GM10847 (cell line): ENCODE data around the gene KAZALD1.

ENCODE experiments used
- POLR2A ChIP-seq: IDR thresholded peaks from 2 replicates; pipeline ENCODE4 v1.6.1; 2011; ENCODE audit not compliant: insufficient read length; ENCODE audit errors: extremely low read depth

The KAZALD1 gene

DNA sequence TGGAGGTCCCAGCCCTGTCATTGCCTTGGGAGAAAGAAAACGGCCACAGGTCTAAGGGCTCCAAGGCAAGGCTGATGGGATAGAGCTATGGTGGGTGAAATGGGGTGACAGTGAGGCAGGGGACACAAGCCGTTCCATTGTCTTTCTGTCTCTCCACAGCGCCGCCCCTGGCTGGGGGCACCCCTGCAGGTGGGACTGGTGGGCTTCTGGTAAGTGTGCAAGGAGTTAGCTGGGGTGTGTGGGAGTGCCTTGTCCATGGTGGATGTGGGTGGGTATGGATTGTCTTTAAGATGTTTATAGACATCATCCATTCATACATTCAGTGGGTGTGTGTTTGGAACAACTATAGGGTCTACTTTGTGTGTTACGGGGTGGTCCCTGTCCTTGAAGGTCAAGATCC is 23.3 kb upstream of the KAZALD1 start:
- TF ChIP-seq POLR2A: no peak

DNA sequence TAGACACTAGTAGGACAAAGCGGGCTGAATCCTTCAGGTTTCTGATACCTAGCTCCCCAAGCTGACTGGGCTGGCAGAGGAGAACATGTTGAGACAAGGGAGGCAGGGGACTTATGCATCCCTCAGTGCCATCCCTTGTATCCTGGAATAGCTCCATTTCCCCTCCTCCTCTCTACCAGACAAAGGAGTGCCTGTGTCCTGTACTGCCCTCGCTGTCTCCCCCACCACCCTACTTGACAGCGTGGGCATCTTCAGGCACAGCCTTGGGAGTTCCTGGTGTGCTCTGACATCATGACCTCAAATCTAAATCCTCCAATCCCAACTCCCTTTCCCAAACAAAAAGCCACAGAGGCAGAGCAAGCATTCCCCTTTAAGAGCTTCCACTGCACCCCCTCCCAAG is 21.7 kb upstream of the KAZALD1 start:
- TF ChIP-seq POLR2A: no peak

DNA sequence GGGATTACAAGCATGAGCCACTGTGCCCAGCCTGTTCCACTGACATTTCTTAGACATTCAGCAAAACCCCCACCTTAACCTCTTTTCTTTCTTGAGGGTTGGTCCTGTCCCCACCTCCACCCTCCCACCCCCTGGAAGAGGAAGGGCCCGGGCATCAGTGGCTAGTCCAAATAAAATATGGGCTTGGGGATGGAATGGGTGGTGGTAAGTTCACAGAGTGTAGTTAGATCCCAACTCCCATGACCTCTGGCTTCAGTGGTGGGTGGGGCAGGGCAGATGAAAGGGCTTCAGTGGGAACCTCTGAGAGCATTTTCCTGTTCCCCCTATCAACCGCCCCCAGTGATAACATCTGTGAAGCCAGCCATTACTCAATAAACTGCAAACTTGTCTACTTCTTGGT is 20.9 kb upstream of the KAZALD1 start:
- no peak for TF ChIP-seq POLR2A

DNA sequence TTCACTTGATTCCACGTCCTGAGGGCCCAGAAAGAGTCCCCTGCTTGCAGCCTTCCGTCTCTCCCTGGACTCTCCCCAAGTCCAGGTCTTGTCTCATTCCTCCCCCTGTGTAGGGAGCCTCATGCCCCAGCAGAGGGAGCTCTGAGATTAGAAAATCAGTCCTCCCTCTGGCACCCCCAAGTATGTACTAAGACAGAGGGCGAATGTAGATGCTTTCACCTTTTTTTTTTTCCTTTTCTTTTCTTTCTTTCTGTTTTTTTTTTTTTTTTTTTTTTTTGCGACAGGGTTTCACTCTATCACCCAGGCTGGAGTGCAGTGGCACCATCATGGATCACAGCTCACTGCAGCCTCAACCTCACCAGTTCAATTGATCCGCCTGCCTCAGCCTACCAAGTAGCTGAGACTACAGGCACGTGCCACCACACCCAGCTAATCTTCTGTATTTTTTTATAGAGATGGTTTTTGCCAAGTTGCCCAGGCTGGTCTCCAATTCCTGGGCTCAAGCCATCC is 20.5 kb upstream of the KAZALD1 start:
- TF ChIP-seq POLR2A: no peak

DNA sequence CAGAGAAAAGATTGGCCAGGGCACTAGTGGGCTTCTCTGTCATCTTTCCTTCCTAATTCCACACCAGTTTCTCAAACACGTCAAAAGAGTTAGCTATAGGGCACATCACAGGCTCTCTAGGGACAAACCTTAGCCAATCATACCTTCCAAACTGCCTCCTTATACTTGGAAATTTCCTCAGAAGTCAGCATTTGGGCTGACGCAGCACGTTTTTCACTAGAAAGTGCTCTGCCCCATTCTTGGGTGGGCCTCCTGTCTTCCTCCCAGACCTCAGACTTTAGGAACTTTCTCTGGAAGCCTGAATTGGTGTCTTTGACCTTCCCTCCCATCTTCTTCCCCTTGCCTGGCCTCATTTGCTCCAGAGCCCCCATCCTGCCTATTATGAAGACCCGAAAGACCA is 19.7 kb upstream of the KAZALD1 start:
- TF ChIP-seq POLR2A: no peak

DNA sequence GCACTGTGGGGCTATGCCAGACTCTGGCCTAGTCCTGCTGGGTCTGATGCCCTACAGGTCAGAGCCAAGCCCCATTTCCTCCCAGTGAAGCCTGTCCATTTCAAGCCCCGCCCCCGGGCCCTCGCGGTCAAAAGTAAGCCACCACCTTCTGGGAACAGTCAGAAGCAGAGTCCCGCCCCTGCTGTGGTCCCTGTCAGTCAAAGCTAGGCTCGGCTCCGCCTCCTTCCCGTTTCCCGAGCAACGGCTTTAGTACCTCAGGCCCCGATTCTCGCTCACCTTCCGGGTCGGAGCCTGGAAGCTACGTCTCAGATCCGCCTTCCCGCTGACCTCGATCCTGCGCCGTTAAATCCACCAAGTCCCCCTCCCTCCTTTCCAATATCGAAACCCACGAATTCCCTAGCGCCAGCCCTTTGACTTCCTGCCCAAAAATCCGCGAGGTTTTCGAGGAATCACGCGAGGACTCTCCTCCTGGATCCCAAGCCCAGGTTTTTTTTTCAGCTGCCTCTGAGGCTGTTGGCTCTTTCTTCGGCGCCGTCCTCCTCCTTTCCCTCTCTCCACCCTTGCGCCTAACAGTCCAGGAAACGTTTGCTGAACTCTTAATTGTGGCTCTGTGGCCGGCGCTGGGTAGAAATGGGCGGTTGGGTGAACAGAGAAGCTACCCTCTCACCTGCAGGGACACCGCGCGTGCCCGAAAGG is 19.0 kb upstream of the KAZALD1 start:
- peak; percentile 64 for TF ChIP-seq POLR2A

DNA sequence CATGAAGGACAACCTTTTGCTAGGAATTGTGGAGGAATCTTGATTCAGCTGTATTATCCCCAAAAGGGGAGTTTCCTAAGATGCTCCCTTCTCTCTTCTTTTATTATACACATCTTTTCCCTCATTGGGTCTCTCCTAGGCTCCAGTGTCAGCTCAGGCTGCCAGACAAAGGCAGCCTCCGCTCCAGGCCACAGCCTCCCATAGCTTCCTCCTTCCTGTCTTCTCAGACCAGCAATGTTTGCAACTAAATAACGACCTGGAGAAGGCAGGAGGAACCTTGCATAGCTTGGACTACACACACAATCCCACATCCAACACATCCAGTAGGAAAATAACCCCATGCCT is 18.5 kb upstream of the KAZALD1 start:
- no peak for TF ChIP-seq POLR2A

DNA sequence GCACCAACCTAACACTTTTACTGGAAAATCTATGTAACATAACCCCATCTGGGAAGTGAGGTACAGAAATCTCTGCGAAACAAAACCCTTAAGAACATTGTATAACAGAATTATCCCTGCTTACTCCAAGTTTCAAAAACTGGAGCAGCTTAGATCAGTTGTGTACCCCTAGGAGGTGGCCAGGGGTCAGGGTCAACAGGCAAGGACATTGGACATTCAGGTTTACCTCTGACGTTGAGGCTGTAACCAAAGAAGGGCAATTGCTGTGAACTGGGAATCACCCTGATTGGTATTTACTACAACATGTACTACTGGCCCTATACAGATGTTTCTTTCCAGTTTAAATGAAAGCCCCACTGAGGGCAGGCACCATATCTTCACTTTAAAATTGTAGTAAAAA is 17.7 kb upstream of the KAZALD1 start:
- TF ChIP-seq POLR2A: no peak

DNA sequence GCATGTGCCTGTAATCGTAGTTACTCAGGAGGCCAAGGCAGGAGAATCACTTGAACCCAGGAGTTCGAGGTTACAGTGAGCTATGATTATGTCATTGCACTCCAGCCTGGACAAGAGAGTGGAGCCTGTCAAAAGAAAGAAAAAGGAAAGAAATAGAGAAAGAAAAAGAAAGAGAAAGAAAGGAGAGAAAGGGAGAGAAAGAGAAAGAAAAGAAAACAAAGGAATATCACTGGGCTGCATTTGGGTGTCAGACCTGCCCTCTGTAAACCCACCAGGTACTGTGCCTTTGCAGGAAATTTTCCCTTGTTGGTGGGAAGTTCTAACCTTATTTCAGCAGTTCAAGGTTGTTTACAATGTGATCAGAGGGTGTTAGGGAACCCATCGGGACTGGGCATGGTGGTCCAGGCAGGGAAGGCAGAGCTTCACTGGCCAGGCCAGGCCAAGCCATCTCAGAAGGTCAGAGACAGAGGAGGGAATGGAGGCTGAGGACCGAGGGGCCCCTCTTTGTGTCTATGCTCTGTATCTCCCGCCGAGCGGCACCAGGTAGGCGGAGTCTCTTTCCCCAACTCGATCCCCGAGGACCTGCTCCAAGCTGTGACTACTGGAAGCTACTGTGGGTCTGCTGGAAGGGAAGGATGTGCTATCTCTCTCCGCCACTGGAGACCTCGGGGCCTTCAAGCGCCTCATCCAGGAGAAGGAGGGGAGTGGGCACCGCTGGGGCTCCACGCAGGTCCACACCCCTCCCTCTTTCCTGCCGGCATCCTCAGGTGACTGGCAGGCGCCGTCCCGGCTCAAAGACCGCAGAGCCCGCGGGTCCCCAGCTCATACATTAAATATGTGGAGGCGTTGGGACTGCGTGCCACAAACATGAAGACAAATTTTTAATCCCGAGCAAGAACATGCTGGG is 15.2 kb upstream of the KAZALD1 start:
- TF ChIP-seq POLR2A: no peak

DNA sequence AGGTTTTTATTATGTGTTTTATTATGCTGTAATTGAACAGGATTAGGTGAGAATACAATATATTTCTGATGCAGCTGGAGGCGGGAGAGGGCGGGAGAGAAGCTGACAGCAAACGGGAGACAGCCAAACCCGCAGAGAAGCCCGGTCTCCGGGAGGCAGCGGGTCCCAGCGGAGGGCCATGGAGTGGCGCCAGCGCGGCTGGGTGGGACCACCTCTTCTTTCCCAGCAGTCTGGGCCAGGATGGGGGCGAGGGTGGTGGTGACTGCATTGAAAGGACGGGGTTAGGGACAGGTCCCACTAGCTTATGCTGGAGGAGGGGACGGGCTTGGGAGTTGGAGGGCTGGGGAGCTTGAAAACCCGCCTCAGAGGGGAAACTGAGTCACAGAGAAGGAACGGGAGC is 14.5 kb upstream of the KAZALD1 start:
- TF ChIP-seq POLR2A: no peak

DNA sequence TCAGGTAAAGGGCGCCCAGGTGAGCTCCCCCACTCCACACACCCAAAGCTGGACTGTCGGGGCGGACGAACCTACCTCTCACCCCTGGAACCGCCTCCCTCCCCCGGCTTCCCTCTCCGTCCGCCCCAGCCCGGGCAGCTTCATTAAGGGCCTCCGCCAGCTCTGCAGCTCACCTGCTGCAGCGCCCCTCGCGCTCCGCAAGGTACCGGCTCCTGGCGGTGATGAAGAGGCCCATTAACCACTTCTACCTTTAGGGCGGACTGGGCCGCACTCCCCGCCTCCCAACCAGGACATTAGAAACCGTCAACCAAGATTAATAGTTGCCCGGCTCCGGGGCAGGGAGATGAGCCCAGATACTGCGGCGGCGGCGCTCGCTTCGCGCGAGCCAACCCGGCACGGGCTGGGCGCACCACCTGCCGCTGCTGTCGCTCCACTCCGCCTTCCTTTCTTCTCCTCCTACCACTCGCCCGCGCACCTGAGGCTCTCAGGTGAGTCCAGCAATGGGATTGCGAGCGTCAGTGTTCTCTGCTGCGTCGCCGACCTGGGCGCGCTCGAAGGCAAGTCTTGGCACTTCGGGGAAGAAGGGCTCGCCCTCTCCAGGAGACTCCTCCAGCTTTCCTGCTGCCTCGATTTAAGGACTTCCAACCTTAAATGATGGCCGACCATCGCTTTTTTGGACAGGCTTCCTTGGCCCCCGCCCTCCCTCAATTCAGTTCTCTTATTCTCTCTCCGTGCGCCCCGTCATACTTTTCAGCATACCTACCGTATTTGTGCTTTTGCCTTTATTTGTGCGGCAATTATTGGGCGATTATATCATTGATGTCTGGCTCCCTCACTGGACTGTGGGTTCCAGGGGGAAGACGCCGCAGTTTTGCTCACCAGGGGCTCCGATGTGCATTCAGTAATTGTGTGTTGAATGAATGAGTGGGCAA is 13.6 kb upstream of the KAZALD1 start:
- TF ChIP-seq POLR2A: no peak

DNA sequence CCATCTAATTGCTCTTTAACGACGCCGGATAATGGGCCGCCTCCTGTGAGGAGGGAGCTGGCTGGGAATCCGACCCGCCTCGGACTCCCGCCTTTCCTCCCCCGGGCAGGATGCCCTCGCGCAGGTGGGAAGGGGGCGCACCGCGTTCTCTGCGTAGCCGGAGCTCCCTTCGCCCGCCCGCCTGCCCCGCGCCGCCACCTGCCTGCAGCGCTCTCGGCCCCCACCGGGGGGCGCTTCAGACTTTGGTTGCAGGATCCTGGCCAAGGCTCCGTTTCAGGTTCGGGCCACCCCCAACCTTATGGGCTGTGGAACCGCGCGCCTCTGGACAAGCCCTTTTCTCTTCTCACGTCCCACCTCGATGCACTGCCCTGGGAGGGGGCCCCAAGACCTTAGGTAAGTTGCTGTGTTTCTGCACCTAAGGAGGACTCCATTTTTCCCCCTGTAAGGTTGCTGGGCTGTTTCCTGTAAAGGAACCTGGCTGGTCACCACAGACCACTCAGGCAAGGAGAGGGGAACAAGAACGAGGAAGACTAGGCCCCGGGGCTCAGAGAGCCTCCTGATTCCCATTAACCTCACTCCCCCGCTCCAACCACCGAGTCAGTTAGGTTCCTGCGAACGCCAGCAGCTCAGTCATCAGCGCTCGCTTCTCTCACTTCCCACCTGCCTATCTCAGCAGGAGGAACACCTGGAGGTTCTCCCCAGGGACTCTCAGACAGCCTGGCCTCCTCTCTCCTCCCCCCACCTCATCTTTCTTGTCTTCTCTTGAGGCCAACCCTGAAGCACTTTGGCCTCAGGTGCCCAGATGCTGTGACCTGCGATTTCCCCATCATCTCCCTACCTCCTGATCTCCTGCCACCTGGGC is 11.3 kb upstream of the KAZALD1 start:
- no peak for TF ChIP-seq POLR2A

DNA sequence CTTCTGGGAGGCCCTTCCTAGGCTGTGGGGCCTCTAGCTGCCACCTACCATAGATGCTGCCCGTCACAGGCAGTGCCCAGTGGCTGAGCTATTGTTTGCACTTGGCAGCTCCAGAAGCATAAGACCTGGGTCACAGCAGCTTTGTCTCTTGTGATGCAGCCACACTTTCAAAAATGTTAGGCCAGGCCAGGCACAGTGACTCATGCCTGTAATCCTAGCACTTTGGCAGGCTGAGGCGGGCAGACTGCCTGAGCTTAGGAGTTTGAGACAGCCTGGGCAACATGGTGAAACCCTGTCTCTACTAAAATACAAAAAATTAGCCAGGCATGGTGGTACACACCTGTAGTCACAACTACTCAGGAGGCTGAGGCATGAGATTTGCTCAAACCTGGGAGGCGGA is 9.5 kb upstream of the KAZALD1 start:
- no peak for TF ChIP-seq POLR2A

DNA sequence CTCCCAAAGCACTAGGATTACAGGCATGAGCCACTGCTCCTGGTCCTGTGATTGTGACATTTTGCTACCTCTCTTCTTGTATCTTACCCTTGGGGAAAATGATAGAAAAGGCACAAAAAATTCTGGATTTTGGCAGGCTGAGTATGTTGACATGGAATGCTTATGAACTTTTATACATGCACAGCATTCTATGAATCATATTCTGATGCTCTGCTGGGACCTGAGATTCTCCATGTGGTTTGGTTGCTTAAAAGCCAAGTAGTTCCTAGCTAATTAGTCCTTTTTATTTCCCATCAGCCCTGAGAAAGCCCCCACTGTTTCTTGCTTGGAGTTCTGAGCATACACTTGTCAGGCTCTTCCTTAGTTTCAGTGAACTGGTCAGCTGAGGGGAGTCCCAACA is 8.3 kb upstream of the KAZALD1 start:
- no peak for TF ChIP-seq POLR2A

DNA sequence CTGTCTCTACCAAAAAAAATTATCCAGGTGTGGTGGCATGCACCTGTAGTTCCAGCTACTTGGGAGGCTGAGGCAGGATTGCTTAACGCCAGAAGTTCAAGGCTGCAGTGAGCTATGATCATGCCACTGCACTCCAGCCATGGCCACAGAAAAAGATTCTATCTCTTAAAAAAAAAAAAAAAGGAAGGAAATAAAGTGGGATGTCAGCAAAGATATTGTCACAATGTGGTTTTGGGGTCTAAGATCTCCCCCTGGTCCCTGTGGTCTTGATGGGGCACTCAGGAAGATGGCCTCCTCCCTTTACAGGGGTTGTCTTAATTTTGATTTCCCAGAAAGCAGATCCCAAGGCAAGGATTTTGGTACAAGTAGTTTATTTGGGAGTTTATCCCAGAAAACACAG is 7.4 kb upstream of the KAZALD1 start:
- TF ChIP-seq POLR2A: no peak

DNA sequence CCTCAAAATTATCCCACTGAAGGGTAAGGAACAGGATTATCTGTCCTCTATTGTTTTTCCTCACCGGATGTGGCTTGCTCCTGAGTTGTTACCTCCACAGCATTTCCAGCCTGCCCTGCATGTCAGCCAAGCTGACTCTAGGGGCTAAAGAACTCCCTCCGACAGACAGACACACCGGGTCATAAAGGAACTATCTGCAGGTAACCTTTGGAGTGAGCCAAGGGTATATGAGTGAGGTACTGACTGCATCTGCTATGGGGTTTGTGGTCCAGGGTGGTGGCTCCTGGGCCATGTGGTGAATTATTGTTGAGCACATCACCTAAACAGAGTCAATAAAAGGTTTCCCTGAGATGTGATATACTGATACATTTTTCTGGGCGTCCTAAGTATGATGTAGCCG is 6.9 kb upstream of the KAZALD1 start:
- no peak for TF ChIP-seq POLR2A
